ENCODE data around the gene KCNIP4. TPM values are rescaled to one million over a fixed set of nuclear protein-coding genes. Genes with fewer than 3 reads are reported as not detected.

Gene KCNIP4
- total RNA-seq, 1 donor from 2014 or later = not detected

GRCh38 chr4:20684852-20685763 lies 1263.5 kb downstream of the KCNIP4 start:
- intact Hi-C loops (cut with micrococcal nuclease) = loop anchor here (1.0 kb wide), 2 partner anchors 263 to 290 kb away; no protein-coding TSS in a partner anchor

GRCh38 chr4:20683766-20684165 lies 1264.8 kb downstream of the KCNIP4 start:
- intact Hi-C loops (cut with micrococcal nuclease) = no loop called here

DNA sequence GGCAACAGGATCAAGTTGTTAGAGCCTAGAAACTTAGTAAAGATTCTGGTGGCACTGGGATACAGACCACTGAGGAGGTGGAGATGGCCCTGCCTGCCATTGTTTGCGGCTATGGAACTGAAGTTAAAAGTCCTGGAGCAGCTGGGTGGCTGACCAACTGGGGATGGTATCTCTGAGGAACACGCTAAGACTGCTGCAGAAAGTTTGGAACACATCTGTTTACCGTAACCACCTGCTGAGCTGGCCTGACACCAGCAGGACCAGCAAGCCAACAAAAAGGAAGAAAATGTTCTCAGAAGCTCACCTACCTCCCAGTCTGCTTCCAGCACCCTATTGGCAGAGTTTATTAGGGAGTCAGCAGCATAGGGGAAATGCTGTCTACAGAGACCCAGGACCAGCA lies 1265.7 kb downstream of the KCNIP4 start:
- intact Hi-C loops (cut with micrococcal nuclease) = no loop called here

DNA sequence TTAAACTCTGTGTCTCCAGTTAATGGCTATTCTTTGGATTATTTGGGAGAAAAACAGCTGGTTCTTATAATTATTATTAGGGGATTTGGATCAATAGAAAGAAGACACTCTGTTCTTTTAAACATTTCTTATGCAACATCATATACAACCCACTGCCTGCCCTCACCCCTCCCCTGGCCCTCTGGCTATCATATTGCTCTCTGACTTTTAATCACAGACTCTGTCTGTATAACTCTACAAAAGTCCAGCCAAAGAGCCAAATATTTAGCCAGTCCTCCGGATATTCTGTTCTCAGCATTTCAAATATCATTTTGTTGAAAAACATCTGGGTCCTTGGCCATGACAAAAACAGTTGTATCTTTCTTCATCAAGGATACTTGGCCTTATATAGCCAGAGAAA lies 1267.3 kb downstream of the KCNIP4 start:
- intact Hi-C loops (cut with micrococcal nuclease) = no loop called here

- intact Hi-C loops (cut with micrococcal nuclease) = no loop called here
Observed at GRCh38 chr4:20680736-20681135, 1267.8 kb downstream of the KCNIP4 start.

GRCh38 chr4:20679951-20680350 lies 1268.6 kb downstream of the KCNIP4 start:
- intact Hi-C loops (cut with micrococcal nuclease) = no loop called here

All from T-helper 2 cell treated with Interferon-gamma antibody and Interleukin-4, amounts not matched to agents 100 ng/mL and 5 ng/mL, for 36 hours (primary cell).